HG02852 (cell line): Measurements from ENCODE around the gene NAP1L3.

ENCODE experiments used
- ATAC-seq: cut with Tn5 transposase; IDR thresholded peaks from one replicate; pipeline ENCODE4 v1.9.1; 2021; ENCODE audit warnings: mild to moderate bottlenecking, moderate library complexity; ENCODE audit not compliant: unreplicated experiment

Gene NAP1L3

GRCh38 chrX:93673056-93673868 lies at the start of gene NAP1L3:
Gene NAP1L3 (minus strand): TSS chrX:93673578. CDS start chrX:93673304, 274 bp downstream.
- peak; percentile 66 for ATAC-seq

- ATAC-seq: no peak
Observed at GRCh38 chrX:93711076-93711475, 37.7 kb upstream of the NAP1L3 start.

DNA sequence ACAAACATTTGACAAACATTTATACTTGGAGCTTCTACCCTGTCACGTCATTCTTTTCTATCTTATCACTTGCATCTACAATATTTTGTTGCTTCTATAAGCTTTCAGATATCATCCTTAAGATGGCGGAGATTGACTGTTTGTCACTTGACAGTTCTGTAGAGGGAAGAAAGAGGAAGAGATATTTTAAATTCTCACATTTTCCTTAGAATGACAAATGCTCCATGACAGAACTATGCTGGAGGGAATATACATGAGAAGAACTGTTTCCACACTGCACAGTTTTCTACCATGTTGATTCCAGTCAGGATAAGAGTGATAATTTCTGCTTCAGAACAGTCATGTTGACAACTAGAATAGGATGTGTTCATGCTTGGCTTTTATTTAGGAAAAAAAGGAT lies 30.3 kb upstream of the NAP1L3 start:
- ATAC-seq: no peak

- ATAC-seq: no peak
Observed at GRCh38 chrX:93695981-93696380, 22.6 kb upstream of the NAP1L3 start.

DNA sequence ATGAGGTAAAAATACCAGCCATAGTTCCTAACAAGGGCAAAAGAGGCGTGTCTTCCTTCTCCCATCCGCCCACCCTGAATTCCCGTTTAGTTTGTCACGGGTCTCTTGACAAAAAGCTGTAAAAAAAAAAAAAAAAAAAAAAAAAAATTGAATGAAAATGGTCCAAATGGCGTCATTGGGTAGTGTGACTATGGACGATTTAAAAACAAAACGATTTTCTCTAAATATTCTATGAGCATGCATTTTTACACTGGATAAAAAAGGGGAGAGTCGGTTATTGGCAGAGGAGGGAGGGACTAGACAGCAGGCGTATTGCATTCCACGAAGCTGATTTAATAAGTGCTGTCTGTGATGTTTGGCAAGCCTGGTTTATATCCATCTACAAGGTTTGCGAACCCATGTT lies 492 bp upstream of the NAP1L3 start, which contains the start of gene FAM133A:
Gene FAM133A (plus strand): TSS at position 338 of the 403 bp plus-strand sequence. CDS start 35,214 bp downstream, outside the sequence.
- no peak for ATAC-seq

DNA sequence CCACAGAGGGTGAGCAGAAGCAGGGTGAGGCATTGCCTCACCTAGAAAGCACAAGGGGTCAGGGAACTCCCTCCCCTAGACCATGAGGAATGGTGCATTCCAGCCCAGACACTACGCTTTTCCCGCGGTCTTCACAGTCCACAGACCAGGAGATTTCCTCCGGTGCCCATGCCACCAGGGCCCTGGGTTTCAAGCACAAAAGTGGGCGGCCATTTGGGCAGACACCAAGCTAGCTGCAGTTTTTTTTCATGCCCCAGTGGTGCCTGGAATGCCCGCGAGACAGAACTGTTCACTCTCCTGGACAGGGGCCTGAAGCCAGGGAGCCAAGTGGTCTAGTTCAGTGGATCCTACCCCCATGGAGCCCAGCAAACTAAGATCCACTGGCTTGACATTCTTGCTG lies 12.8 kb downstream of the NAP1L3 start:
- no peak for ATAC-seq

DNA sequence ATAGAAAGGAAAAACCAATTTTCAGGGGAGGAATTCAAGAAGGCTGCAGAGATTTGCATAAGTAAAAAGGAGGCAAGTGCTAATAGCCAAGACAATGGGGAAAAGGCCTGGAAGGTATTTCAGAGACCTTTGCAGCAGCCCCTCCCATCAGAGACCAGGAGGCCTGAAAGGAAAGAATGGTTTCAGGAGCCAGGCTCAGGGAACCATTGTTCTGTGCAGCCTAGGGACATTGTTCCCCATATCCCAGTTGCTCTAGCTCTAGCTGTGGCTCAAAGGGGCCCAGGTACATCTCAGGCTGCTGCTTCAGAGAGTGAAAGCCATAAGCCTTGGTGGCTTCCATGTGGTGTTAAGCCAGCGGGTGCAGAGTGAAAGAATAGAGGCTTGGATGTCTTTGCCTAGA lies 24.0 kb downstream of the NAP1L3 start:
- no peak for ATAC-seq

DNA sequence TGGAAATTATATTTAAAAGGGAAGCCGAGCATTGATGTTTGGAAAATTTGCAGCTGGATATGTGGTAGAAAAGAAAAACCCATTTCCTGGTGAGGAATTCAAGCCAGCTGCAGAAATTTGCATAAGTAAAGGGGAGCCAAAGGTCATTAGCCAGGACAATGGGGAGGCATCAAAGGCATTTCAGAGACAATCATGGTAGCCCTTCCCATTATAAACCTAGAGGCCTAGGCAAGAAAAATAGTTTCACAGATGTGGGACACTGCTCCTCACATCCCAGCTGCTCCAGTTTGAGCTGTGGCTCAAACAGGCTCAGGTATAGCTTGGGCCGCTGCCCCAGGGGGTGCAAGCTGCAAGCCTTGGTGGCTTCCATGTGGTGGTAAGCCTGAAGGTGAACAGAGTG lies 35.8 kb downstream of the NAP1L3 start:
- no peak for ATAC-seq
